ENCODE measurements around the gene TTC33. TPM values are rescaled to one million over a fixed set of nuclear protein-coding genes. Genes with fewer than 3 reads are reported as not detected.

The TTC33 gene
- total and polyA plus RNA-seq, 4 donors, result 5.3 to 30.5 (median 7.8) TPM

GRCh38 chr5:40603378-40603777, 152.4 kb downstream of the TTC33 start:
- ATAC-seq (ENCODE audit: insufficient read depth, low FRiP score), result no peak

GRCh38 chr5:40601198-40601868, 154.4 kb downstream of the TTC33 start:
- ATAC-seq (ENCODE audit: insufficient read depth, low FRiP score) (no peak), DNase-seq (no peak)
- no peak overlapping the region for H3K9ac ChIP-seq (ENCODE audit: insufficient read depth in 1 of 2, low read length in 2 of 2)
- peaks cover 0 to 3% (median 0%) of the 10 kb centered on the region in 5 donors for H3K4me1 ChIP-seq (ENCODE audit: control insufficient read depth in 5 of 5, insufficient read depth in 5 of 5, low read length in 5 of 5)
- H3K36me3 ChIP-seq (ENCODE audit: control insufficient read depth in 4 of 4, insufficient read depth in 4 of 4, low read length in 4 of 4), result no peaks in the 10 kb centered on the region
- H3K4me3 ChIP-seq, result no peak overlapping the region
- no peak for TF ChIP-seq CTCF (IDR thresholded peaks at IDR 0.05; ENCODE audit: control extremely low read depth, extremely low read depth)
- H3K27me3 ChIP-seq (ENCODE audit: control insufficient read depth in 3 of 3, insufficient read depth in 3 of 3, low read length in 2 of 3), result no peaks in the 10 kb centered on the region
- no peak overlapping the region for H3K27ac ChIP-seq (ENCODE audit: low read depth in 1 of 2, low read length in 1 of 2)
- peaks cover 0 to 2% (median 0%) of the 10 kb centered on the region in 4 donors for H3K9me3 ChIP-seq (ENCODE audit: control insufficient read depth in 4 of 4, insufficient read depth in 3 of 4, low read length in 3 of 4)

More at GRCh38 chr5:40603378-40603777, 152.4 kb downstream of the TTC33 start:
- H3K36me3 ChIP-seq (ENCODE audit: control insufficient read depth in 4 of 4, insufficient read depth in 4 of 4, low read length in 4 of 4), result no peaks in the 10 kb centered on the region
- 92 to 100% methylated on average over 1 of the region's 1 CpG for WGBS, 2 donors
- H3K9ac ChIP-seq (ENCODE audit: insufficient read depth in 1 of 2, low read length in 2 of 2), result no peak overlapping the region
- H3K4me1 ChIP-seq (ENCODE audit: control insufficient read depth in 5 of 5, insufficient read depth in 5 of 5, low read length in 5 of 5), result peaks cover 0 to 3% (median 0%) of the 10 kb centered on the region in 5 donors
- H3K27me3 ChIP-seq (ENCODE audit: control insufficient read depth in 3 of 3, insufficient read depth in 3 of 3, low read length in 2 of 3), result no peaks in the 10 kb centered on the region
- no peak for TF ChIP-seq CTCF (IDR thresholded peaks at IDR 0.05; ENCODE audit: control extremely low read depth, extremely low read depth)
- no peak overlapping the region for H3K27ac ChIP-seq (ENCODE audit: low read depth in 1 of 2, low read length in 1 of 2)
- DNase-seq, result no peak
- no peaks in the 10 kb centered on the region for H3K9me3 ChIP-seq (ENCODE audit: control insufficient read depth in 4 of 4, insufficient read depth in 3 of 4, low read length in 3 of 4)
- H3K4me3 ChIP-seq, result no peak overlapping the region

- H3K27ac ChIP-seq (ENCODE audit: low read depth in 1 of 2, low read length in 1 of 2), result no peak overlapping the region
- H3K36me3 ChIP-seq (ENCODE audit: control insufficient read depth in 4 of 4, insufficient read depth in 4 of 4, low read length in 4 of 4), result no peaks in the 10 kb centered on the region
- H3K9ac ChIP-seq (ENCODE audit: insufficient read depth in 1 of 2, low read length in 2 of 2), result no peak overlapping the region
- H3K9me3 ChIP-seq (ENCODE audit: control insufficient read depth in 4 of 4, insufficient read depth in 3 of 4, low read length in 3 of 4), result peaks cover 0 to 2% (median 0%) of the 10 kb centered on the region in 4 donors
- ATAC-seq (ENCODE audit: insufficient read depth, low FRiP score) (no peak), DNase-seq (no peak)
- TF ChIP-seq CTCF (IDR thresholded peaks at IDR 0.05; ENCODE audit: control extremely low read depth, extremely low read depth), result no peak
- no peaks in the 10 kb centered on the region for H3K4me1 ChIP-seq (ENCODE audit: control insufficient read depth in 5 of 5, insufficient read depth in 5 of 5, low read length in 5 of 5)
- WGBS, 2 donors, result 92 to 97% methylated on average over 1 of the region's 1 CpG
- no peaks in the 10 kb centered on the region for H3K27me3 ChIP-seq (ENCODE audit: control insufficient read depth in 3 of 3, insufficient read depth in 3 of 3, low read length in 2 of 3)
- H3K4me3 ChIP-seq, result no peak overlapping the region
Measured at GRCh38 chr5:40600383-40600782, 155.4 kb downstream of the TTC33 start.

- H3K27ac ChIP-seq (ENCODE audit: low read depth in 1 of 2, low read length in 1 of 2), result no peak overlapping the region
- ATAC-seq (ENCODE audit: insufficient read depth, low FRiP score) (no peak), DNase-seq (no peak)
- H3K9me3 ChIP-seq (ENCODE audit: control insufficient read depth in 4 of 4, insufficient read depth in 3 of 4, low read length in 3 of 4), result peaks cover 0 to 2% (median 0%) of the 10 kb centered on the region in 4 donors
- H3K4me3 ChIP-seq, result no peak overlapping the region
- TF ChIP-seq CTCF (IDR thresholded peaks at IDR 0.05; ENCODE audit: control extremely low read depth, extremely low read depth), result no peak
- H3K36me3 ChIP-seq (ENCODE audit: control insufficient read depth in 4 of 4, insufficient read depth in 4 of 4, low read length in 4 of 4), result no peaks in the 10 kb centered on the region
- H3K27me3 ChIP-seq (ENCODE audit: control insufficient read depth in 3 of 3, insufficient read depth in 3 of 3, low read length in 2 of 3), result no peaks in the 10 kb centered on the region
- H3K4me1 ChIP-seq (ENCODE audit: control insufficient read depth in 5 of 5, insufficient read depth in 5 of 5, low read length in 5 of 5), result peaks cover 0 to 4% (median 0%) of the 10 kb centered on the region in 5 donors
- H3K9ac ChIP-seq (ENCODE audit: insufficient read depth in 1 of 2, low read length in 2 of 2), result no peak overlapping the region
Measured at GRCh38 chr5:40599676-40600075, 156.1 kb downstream of the TTC33 start.
